NCI-H1436 treated with DMSO at 0.1 percent for 48 hours (cell line): Measurements from ENCODE around the gene AP3M1.
"Not testable (repeated sequence)": the region's sequence is repeated elsewhere in the genome, so short reads cannot be mapped to it uniquely, and the experiment has no call there.

Experiments
- DNase-seq: peaks from one replicate; lab custom pipeline; 2025; lab: John Stamatoyannopoulos, UW

The AP3M1 gene, protein sequence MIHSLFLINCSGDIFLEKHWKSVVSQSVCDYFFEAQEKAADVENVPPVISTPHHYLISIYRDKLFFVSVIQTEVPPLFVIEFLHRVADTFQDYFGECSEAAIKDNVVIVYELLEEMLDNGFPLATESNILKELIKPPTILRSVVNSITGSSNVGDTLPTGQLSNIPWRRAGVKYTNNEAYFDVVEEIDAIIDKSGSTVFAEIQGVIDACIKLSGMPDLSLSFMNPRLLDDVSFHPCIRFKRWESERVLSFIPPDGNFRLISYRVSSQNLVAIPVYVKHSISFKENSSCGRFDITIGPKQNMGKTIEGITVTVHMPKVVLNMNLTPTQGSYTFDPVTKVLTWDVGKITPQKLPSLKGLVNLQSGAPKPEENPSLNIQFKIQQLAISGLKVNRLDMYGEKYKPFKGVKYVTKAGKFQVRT

DNA sequence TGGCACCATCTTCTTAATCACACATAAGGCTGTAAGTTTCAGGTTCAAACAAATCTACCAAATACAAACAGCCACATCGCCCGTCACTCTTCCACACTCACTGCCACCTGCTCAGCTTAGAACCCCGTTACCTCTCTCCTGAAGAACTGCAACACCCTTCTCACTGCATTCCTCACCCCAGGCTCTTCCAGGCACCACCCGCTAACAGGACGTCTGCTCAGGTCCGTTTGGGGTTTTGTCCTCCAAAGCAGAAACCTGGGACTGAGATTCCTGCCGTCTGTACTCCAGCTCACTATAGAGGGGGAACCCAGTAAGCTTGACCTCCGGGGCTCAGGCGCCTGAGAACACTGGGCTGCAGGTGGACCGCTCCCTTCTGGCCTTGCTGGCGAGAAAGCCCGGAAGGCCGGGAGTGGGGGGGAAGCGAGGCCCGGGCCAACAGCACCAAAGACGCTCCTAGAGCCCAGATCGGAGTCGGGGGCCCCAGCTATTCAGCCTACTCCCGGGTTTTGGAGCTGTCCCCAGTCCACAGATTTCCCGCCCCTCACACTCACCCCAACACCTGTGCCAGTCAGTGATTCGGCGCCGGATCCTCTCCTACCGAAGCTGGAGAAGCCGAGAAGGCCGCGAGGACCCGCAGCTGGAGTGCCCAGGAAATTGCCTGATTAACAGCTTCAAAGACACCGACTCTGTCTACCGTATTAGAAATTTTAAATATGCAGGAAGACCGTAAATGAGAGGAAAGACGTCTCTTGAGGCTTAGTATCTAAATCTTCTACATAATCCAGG is at the start of gene AP3M1:
Gene AP3M1, minus strand, starts transcription at position 625 of the 786 bp plus-strand sequence. CDS start 12,449 bp downstream, outside the sequence.
- no peak for DNase-seq

DNA sequence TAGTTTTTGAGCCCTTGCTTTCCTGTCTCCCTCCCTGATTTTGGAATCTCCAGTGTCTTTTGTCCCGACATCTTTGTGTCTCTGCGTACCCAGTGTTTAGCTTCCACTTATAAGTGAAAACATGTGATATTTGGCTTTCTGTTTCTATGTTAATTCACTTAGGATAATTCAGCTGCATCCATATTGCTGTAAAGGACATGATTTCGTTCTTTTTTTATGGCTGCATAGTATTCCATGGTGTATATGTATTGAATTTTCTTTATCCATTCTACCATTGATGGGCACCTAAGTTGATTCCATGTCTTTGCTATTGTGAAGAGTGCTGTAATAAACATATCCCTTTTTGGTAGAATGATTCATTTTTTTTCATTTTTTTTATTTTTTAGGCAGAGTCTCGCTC is 48.7 kb upstream of the AP3M1 start:
- no peak for DNase-seq

DNA sequence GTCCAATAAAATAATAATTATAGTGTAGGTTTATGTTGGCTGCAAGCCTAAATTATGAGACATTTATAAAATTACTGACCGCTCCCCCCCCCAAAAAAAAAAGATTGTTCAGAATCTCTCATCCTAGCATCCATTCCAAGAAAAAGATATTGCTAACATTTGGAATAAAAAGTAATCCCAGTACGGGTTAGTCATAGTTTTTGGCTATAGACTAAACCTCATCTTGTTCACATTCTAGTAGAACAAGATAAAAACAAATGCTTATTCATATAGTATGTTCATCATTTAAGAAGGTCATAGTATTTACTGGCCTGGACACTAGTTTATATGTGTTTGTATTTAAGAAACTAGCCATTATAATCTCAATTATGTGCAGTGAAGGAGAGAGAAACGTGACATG is 44.4 kb upstream of the AP3M1 start:
- no peak for DNase-seq

DNA sequence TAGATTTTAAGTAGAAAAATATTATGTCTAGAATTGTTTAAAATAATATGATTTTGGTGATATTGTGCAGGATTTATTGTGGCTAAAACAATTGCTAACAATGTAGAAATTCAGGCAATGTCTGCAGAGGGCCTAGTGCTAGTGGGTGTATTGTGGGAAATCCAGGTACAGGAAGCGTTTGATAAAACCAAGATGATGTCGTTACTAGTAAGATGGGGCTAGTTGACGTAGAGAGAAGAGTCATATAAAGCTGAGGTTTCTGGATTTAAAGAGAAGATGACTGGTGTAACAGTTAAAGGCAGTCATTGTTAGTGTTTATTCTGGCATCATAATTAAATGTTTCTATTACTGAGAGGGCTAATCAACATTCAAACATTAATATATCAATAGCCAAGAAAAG is 43.9 kb upstream of the AP3M1 start:
- no peak for DNase-seq

DNA sequence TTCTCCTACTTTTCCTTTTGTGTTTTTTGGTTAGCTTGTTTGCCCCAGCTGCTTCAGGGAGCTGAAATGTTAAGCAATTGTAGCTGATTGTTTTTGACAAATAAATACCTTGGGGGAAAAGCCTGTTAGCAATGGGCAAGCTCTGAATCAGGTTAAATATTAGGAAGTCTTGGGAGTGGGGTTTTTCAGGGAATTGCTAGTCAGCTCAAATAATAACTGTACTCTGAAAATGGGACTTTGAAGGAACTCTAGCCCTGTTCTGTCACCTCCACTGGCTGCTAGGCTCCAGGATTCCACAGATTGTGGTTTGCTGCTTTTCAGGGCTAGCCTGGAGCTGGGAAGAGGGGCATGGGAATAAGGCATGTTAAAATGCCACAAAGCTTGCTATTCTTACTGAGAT is 39.9 kb upstream of the AP3M1 start:
- DNase-seq = no peak

DNA sequence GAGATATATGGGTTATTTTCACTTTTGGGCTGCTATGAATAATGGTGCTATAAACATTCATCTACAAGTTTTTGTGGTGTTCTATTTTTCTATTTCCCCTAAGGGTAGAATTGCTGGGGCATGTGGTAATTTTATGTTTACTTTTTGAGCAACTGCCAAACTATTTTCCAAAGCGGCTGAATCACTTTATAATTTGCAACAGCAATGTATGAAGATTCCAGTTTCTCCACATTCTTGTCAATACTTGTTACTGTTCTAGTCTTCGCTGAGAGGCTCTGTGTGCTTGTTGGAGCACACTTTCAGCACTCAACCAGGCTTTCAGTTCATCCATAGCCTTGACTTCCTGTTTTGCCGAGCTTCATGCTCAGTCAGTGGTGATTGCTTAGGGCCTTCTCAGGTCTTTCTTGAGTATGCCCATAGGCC is 39.4 kb upstream of the AP3M1 start:
- no peak for DNase-seq

DNA sequence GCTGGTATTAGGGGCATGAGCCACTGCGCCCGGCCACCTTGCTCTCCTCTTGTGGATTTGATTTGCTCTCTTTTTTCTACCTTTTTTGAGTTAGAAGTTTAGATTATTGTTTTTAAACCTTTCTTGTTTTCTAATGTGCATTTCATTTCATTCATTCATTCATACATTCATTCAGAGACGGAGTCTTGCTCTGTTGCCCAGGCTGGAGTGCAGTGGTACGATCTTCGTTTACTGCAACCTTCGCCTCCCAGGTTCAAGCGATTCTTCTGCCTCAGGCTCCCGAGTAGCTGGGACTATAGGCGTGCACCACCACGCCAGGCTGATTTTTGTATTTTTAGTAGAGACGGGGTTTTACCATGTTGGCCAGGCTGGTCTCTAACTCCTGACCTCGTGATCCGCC is 38.0 kb upstream of the AP3M1 start:
- DNase-seq = not testable (repeated sequence)

DNA sequence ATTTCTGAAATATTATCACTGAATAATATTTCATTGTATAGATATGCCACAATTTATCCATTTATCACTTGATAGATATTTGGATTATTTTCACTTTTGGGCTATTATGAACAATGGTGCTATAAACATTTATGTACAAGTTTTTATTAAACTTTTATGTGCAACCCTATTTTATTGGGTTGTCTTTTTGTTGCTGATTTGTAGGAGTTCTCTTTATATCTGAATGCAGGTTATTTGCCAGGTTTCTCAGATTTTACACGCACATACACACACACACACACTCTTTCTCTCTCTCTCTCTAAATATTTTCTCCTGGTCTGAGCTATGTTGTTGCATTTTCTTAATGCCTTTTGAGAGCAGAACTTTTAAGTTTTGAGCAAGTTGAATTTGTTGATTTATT is 36.6 kb upstream of the AP3M1 start:
- DNase-seq = no peak

DNA sequence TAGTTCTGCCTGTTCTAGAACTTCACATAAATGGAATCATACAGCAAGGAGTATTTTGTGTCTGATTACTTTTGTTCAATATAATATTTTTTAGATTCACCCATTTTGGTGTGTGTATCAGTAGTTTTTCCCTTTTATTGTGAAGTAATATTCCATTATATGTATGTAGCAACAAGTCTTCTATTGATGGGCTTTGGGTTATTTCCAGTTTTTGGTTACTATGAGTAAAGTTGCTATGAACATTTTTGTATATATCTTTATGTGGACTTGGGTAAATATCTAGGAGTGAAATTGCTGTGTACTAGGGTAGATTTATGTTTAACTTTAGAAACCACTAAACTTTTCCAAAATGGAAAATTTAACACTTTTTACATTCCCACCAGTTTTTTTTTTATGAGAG is 36.0 kb upstream of the AP3M1 start:
- no peak for DNase-seq

DNA sequence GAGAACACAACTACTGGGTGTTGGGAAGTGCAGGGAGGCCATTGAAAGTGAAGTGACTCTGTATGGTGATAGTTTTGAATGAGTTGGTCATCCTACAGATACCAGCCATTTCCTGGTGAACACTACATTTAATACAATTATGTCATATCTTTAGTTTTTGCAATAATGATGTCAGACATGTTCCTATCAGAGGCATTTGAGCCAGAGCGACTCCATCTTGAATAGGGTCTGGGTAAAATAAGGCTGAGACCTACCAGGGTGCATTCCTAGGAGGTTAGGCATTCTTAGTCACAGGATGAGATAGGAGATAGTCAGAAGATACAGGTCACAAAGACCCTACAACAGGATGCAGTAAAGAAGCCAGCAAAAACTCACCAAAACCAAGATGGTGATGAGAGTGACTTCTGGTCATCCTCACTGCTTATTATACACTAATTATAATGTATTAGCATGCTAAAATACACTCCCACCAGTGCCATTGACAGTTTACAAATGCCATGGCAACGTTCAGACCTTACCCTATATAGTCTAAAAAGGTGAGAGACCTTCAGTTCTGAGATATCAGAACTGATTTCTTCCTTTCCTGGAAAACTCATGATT is 28.6 kb upstream of the AP3M1 start:
- DNase-seq = no peak

DNA sequence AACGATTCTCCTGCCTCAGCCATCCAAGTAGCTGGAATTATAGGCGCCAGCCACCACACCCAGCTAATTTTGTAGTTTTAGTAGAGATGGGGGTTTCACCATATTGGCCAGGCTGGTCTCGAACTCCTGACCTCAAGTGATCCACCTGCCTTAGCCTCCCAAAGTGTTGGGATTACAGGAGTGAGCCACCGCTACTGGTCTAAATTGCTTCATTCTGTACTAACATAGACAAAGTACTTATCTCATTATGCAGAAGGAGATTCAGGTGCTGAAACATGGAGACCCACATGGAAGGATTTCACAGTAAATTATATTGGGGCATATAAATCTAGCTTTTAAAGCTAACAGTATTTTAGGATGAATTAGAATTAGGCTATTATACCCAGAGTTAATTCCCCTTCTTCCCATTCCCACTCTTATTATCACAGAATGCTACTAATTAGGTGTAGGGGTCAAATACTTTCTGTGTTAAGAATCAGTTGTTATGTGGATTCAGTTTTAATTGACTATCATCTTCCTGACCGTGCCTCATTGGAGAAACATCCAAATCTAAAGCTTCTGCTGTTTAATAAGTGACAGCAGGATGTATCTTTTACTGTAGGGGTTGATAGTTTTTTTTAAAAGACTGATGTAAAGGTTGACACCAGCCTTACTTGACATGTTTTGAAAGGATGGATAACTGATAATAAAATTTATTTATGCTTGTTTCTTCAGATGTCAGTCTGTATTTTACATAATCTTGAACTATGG is 27.6 kb upstream of the AP3M1 start:
- DNase-seq = no peak

DNA sequence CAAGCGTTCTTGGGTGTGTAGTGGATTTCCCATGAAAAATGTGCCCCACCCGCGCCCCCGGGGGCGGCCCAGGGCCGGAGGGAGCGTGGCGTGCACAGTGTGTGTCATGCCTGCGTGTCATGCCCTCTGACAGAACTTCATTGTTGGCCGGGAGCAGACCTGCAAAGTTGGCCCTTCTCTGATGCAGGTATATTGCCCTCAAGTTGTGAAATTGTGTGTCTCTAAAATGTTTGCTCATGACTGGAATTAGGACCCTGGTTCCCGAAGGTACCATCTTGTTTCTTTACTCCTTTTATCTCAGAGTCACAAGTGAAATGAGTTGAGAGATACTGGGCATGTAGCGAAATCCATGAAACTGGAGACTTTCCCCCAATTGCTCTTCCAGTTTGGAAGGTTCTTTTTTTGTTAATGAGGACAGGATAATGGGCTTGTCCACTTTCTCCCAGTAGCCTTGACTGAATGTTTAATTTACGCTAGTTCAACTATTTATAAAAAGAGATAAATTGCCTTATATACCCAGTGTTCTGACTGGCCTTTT is 26.6 kb upstream of the AP3M1 start:
- DNase-seq = no peak

DNA sequence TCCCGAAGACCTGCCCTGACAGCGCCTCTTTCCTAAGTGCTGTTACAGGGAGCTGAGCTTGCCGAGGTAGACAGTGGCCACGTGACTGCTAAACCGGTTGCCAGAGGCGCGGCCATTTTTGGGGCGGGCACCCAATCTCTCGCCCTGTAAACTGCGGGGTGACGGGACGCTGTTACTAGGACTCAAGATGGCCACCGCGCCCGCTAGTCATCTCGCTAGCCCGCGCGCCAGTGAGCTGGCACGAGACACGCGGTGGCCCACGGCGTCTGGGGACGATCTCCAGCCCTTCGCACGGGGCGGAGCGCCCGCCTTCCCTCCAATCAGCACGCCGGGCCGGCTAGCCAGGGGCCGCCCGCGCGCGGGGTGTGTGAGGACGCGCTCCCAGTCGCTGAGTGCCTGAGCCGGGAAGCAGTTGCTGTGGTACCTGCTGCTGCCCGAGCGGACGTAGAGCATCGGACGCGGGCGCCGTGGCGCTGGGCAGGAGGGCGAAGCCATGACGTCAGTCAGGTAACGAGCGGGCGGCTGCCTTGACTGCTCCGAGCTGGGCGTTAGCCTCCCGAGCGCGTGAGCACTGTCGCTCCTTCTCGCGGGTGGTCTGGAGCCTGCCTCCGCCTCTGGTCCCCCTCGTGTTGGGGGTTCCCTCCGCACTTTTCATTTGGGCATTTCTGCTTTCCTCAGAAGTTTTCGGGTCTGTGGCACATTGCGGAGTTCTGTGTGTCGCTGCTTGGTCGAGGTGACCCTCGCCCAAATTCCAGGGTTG is 25.9 kb upstream of the AP3M1 start:
- DNase-seq = peak; percentile 74

DNA sequence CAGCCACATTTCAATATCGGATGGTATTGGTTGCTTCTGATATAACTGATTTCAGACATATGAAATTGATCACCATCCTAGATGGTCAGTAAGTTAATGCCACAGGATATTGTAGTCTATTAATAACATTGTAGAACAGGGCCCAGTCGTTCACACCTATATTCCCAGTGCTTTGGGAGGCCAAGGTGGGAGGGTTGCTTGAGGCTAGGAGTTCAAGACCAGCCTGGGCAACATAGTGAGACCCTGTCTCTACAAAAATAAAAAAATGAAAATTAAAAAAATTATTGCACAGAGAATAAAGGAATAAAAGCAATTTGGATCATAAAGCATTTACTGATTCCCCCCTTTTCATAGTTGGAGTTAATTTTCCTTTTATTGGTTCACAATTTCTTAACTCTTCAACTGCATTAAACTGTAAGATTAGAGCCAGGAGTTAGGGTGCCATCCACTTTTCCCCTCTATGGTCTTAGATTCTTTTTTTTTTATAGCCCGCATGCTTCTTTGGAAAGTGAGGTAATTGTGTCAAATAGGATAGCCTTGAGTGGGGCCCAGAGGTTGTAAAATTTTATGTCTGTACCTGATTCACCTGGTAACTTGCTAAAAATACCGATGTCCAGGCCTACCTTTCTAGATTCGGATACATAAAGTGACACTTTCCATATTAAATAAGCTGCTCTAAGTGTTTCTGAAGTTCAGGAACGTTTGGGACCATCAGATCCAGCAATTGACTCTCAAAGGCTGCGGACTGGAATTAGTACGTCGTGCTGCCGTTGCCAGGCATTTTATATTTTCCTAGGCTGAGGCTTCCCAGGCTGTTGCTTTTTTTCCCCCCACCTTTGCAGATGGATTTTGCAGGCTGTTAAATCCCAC is 25.1 kb upstream of the AP3M1 start:
- DNase-seq = no peak

DNA sequence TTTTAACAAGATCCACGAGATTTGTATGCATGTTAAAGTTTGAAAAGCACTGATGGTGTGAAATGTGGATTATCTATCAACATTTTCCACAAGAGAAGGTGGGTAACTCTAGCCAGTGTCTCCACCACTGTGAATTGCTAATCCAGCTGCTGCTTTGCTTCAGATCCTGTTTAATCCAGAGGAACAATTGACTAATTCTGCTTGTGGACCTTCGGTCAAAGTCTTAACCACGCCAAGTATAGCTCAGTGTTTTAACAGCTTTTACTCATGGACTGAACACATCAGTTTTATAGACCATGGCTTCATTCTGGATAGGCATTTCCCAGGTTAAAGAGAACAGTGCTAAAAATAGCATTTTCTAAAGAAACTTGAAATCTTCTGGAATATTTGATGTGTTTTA is 23.9 kb upstream of the AP3M1 start:
- no peak for DNase-seq

DNA sequence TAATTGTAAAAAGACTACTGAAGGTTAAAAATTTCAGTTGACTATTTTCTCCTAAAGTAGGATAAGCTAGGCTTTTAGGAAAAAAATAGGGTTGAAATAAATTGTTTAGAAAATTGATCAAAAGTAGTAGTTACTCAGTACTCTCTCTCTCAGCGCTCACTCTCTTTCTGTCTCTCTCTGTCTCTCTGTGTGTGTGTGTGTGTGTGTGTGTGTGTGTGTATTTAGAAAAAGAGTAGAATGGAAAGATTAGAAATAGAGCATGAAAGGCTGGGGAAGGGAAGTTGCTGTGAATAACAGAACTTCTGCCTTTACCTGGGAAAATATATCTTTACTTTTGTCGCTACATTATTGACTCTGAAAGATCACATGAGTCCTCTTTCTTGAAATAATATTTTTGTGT is 21.0 kb upstream of the AP3M1 start:
- DNase-seq = no peak

DNA sequence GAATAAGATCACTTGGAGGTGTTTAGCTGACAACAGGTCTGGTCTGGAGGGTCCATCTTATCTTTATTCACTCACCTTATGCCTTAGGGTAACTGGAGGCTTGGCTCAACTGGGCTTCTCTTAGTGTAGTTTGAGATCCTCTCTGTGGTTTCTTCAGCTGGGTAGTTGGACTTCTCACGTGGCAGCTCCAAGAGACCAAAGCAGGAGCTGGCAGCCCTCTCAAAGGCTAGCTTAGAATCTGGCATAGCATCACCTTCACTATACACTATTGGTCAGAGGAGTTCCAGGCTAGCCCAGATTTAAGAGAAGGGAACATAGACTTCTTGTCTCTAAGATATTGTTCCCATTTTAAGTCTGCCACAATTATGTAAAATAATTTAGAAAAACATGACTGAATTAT is 16.8 kb upstream of the AP3M1 start:
- DNase-seq = no peak

DNA sequence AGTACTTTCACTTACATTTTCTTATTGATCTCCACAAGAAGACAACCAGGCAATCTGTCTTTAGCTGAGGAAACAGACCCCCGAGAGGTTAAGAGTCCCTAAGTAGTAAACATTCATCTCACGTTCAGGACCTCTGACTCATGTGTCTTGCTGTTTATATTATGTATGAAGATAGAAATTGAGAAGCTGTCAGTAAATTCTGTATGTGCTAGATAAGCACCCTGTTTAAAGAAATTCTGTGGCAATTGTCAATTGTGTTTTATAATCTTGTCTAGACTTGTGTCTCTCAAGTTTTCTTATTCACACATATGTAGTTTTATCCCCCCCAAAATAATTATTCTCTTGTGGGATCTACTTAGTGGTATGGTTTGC is 14.9 kb upstream of the AP3M1 start:
- DNase-seq = no peak

DNA sequence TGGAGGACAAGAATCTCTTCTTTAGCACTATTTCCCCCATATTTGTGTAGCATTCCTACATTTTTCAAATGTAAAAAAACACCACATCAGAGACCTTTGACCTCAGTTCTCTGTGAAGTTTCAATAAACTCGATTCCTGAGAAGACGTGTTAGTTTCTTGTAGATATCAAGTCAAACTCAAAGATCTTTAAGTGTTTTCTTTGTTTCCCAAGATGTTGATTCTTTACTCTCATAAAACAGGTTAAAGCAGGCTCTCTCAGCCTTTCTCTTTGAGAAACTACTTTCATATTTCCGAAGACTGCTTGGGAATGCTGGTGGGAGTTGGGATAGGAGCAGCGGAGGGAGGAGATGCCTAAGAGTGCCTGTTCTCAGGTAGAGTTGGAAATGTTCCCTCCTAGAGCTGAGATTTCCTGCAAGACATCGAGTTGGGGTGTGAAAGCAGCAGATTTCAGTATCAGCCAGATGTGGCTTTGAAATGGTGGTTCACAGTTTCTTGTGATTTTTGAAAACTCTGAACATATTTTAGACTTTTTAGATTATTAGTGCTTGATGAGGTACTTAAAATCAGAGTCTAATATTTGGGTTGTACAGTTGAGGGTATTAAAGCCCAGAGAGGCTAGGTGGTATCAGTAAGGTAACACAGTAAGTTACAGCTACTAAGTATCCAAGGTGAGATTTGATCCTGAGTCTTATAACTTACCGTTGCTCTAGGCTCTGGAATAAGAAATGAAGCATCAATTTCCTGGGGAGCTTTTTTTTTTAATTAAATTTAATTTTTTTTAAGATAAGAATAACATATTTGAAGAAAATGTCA is 14.3 kb upstream of the AP3M1 start:
- DNase-seq = no peak
